ENCODE measurements around the gene TMA16.

DNA sequence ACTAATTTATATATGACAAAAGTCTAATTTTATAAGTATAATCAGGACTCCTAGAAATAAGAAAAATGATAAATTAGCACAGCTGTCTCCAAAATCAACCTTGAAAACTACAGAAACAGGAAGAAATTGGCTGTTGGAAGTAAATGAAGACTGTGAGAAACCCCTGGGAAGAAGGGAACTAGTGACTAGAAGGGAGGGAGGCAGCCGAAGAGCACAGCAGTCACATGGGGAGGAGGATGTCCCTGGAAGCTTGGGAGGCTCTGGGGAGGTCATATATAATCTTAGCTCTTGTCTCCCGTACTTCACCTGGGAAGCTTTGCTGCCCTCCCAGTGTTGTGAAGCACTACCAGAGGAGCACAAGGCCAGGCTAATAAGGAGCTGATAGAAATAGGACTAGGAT is 8.9 kb upstream of the TMA16 start:
- TF ChIP-seq CTCF (conservative IDR thresholded peaks at IDR 0.05 in 1 of 2, IDR thresholded peaks at IDR 0.05 in 1 of 2; ENCODE audit: low read depth in 1 of 2, low read length in 2 of 2) (no peak), EZH2 (IDR thresholded peaks at IDR 0.05; ENCODE audit: low read length, missing control alignments) (no peak)
